ENCODE results near the gene GNAS.

Gene GNAS

DNA sequence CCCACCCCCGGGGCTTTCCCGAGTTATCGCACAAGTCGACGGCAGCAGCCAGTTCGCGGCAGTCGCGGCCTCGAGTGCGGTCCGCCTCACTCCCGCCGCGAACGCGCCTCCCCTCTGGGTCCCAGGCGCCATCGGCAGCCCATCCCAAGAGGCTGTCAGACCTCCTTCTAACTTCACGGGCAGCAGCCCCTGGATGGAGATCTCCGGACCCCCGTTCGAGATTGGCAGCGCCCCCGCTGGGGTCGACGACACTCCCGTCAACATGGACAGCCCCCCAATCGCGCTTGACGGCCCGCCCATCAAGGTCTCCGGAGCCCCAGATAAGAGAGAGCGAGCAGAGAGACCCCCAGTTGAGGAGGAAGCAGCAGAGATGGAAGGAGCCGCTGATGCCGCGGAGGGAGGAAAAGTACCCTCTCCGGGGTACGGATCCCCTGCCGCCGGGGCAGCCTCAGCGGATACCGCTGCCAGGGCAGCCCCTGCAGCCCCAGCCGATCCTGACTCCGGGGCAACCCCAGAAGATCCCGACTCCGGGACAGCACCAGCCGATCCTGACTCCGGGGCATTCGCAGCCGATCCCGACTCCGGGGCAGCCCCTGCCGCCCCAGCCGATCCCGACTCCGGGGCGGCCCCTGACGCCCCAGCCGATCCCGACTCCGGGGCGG is 1.6 kb downstream of the GNAS start:
- no peak for TF ChIP-seq CTCF (IDR thresholded peaks at IDR 0.05; ENCODE audit: low read depth, low read length)
- no peak for TF ChIP-seq EZH2phosphoT487 (IDR thresholded peaks at IDR 0.05; ENCODE audit: low read depth)
- no peak overlapping the region for H2AFZ ChIP-seq (ENCODE audit: low read depth, low read length)
- no peak overlapping the region for H3K4me2 ChIP-seq (ENCODE audit: low read length)
- no peak overlapping the region for H3K4me3 ChIP-seq (ENCODE audit: low read length)
- H3K36me3 ChIP-seq (replicated peaks; ENCODE audit: low read depth, low read length) = no peaks in the 10 kb centered on the region
- H3K27me3 ChIP-seq (ENCODE audit: low read depth, low read length) = peaks cover 22% of the 10 kb centered on the region
- no peaks in the 10 kb centered on the region for H4K20me1 ChIP-seq (ENCODE audit: insufficient read depth, low read length)
- no peak overlapping the region for H3K9ac ChIP-seq (ENCODE audit: low read length)
- peaks cover 4% of the 10 kb centered on the region for H3K4me1 ChIP-seq (ENCODE audit: low read length)
- peaks cover 20% of the 10 kb centered on the region for H3K79me2 ChIP-seq (ENCODE audit: low read length)
- H3K9me3 ChIP-seq (ENCODE audit: insufficient read depth, low read length) = no peaks in the 10 kb centered on the region
- no peak overlapping the region for H3K27ac ChIP-seq (ENCODE audit: low read length)

DNA sequence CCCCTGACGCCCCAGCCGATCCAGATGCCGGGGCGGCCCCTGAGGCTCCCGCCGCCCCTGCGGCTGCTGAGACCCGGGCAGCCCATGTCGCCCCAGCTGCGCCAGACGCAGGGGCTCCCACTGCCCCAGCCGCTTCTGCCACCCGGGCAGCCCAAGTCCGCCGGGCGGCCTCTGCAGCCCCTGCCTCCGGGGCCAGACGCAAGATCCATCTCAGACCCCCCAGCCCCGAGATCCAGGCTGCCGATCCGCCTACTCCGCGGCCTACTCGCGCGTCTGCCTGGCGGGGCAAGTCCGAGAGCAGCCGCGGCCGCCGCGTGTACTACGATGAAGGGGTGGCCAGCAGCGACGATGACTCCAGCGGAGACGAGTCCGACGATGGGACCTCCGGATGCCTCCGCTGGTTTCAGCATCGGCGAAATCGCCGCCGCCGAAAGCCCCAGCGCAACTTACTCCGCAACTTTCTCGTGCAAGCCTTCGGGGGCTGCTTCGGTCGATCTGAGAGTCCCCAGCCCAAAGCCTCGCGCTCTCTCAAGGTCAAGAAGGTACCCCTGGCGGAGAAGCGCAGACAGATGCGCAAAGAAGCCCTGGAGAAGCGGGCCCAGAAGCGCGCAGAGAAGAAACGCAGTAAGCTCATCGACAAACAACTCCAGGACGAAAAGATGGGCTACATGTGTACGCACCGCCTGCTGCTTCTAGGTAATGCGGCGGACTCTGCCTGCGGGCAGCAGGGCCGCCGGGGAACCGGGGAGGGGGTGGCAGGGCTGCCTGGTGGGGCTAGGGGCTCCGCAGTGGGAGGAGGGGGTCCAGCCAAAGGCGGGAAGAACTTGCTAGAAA is 2.3 kb downstream of the GNAS start:
- no peak for TF ChIP-seq CTCF (IDR thresholded peaks at IDR 0.05; ENCODE audit: low read depth, low read length)
- no peak for TF ChIP-seq EZH2phosphoT487 (IDR thresholded peaks at IDR 0.05; ENCODE audit: low read depth)
- H3K79me2 ChIP-seq (ENCODE audit: low read length) = peaks cover 12% of the 10 kb centered on the region
- H3K4me2 ChIP-seq (ENCODE audit: low read length) = no peak overlapping the region
- H3K36me3 ChIP-seq (replicated peaks; ENCODE audit: low read depth, low read length) = no peaks in the 10 kb centered on the region
- no peaks in the 10 kb centered on the region for H3K4me1 ChIP-seq (ENCODE audit: low read length)
- no peaks in the 10 kb centered on the region for H4K20me1 ChIP-seq (ENCODE audit: insufficient read depth, low read length)
- H3K27me3 ChIP-seq (ENCODE audit: low read depth, low read length) = peaks cover 27% of the 10 kb centered on the region
- no peak overlapping the region for H3K9ac ChIP-seq (ENCODE audit: low read length)
- no peak overlapping the region for H3K27ac ChIP-seq (ENCODE audit: low read length)
- H2AFZ ChIP-seq (ENCODE audit: low read depth, low read length) = no peak overlapping the region
- no peaks in the 10 kb centered on the region for H3K9me3 ChIP-seq (ENCODE audit: insufficient read depth, low read length)
- no peak overlapping the region for H3K4me3 ChIP-seq (ENCODE audit: low read length)

- no peak overlapping the region for H2AFZ ChIP-seq (ENCODE audit: low read depth, low read length)
- H3K4me3 ChIP-seq (ENCODE audit: low read length) = no peak overlapping the region
Measured at GRCh38 chr20:58855506-58856389, 3.2 kb downstream of the GNAS start.

More at GRCh38 chr20:58855506-58856389, 3.2 kb downstream of the GNAS start:
- Histone ChIP-seq H3K36me3 (replicated peaks; ENCODE audit: low read depth, low read length) (no peaks in the 10 kb centered on the region), H4K20me1 (ENCODE audit: insufficient read depth, low read length) (no peaks in the 10 kb centered on the region), H3K27ac (ENCODE audit: low read length) (no peak overlapping the region), H3K9me3 (ENCODE audit: insufficient read depth, low read length) (no peaks in the 10 kb centered on the region), H3K79me2 (ENCODE audit: low read length) (peaks cover 4% of the 10 kb centered on the region; the same call in 1 of the 2 replicates), H3K4me2 (ENCODE audit: low read length) (no peak overlapping the region), H3K27me3 (ENCODE audit: low read depth, low read length) (peaks cover 33% of the 10 kb centered on the region), H3K9ac (ENCODE audit: low read length) (no peak overlapping the region), H3K4me1 (ENCODE audit: low read length) (no peaks in the 10 kb centered on the region)
- no peak for TF ChIP-seq EZH2phosphoT487 (IDR thresholded peaks at IDR 0.05; ENCODE audit: low read depth)
- TF ChIP-seq CTCF (IDR thresholded peaks at IDR 0.05; ENCODE audit: low read depth, low read length) = no peak
